ENCODE data around the gene ATP1B3. TPM values are rescaled to one million over a fixed set of nuclear protein-coding genes. Genes with fewer than 3 reads are reported as not detected.

The ATP1B3 gene
- total and polyA plus RNA-seq, 9 of the 15 experiments (the other 6 are each of a cell fraction or from before 2014, with no cell fraction given), result 48.3 to 202 (median 123) TPM

- no peak for TF ChIP-seq ETV6 (IDR thresholded peaks at IDR 0.05; ENCODE audit: borderline replicate concordance in 1 of 2, low read depth in 2 of 2, low read length in 1 of 2)
- no peak for TF ChIP-seq ETV6 (CRISPR knock-in tag; IDR thresholded peaks at IDR 0.05; ENCODE audit: borderline replicate concordance)
- TF ChIP-seq GATAD2B (IDR thresholded peaks at IDR 0.05; ENCODE audit: borderline replicate concordance), result 0 out of 2 replicates have a peak, but pooled peaks have one; percentile 17
- peak; percentile 72; the same call in 1 of the 2 replicates for TF ChIP-seq KDM2B (CRISPR knock-in tag; IDR thresholded peaks at IDR 0.05)
- peak; percentile 36 to 76 for TF ChIP-seq E2F6 (IDR thresholded peaks at IDR 0.05; ENCODE audit: borderline replicate concordance in 1 of 2, extremely low read depth in 1 of 2, insufficient read depth in 1 of 2, insufficient read length in 1 of 2, low read depth in 1 of 2, low read length in 1 of 2, poor library complexity in 1 of 2, severe bottlenecking in 1 of 2)
- TF ChIP-seq, protein P1, sequence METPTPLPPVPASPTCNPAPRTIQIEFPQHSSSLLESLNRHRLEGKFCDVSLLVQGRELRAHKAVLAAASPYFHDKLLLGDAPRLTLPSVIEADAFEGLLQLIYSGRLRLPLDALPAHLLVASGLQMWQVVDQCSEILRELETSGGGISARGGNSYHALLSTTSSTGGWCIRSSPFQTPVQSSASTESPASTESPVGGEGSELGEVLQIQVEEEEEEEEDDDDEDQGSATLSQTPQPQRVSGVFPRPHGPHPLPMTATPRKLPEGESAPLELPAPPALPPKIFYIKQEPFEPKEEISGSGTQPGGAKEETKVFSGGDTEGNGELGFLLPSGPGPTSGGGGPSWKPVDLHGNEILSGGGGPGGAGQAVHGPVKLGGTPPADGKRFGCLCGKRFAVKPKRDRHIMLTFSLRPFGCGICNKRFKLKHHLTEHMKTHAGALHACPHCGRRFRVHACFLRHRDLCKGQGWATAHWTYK (CRISPR knock-in tag; IDR thresholded peaks at IDR 0.05), result no peak
- TF ChIP-seq MCM7 (IDR thresholded peaks at IDR 0.05), result no peak
- peak in 1 of 2 experiments; percentile 3; a peak in 1 of 4 replicates for TF ChIP-seq MAZ (CRISPR knock-in tag; conservative IDR thresholded peaks at IDR 0.05 in 1 of 2, IDR thresholded peaks at IDR 0.05 in 1 of 2)
- no peak for TF ChIP-seq SMAD2 (IDR thresholded peaks at IDR 0.05; ENCODE audit: low read depth, low read length)
- TF ChIP-seq NR1H2 (CRISPR knock-in tag; IDR thresholded peaks at IDR 0.05), result no peak
- no peak for TF ChIP-seq ADNP (tag; IDR thresholded peaks at IDR 0.05)
- TF ChIP-seq ILK (tag; IDR thresholded peaks at IDR 0.05; ENCODE audit: borderline replicate concordance, low read depth), result no peak
- TF ChIP-seq CEBPG (CRISPR knock-in tag; IDR thresholded peaks at IDR 0.05), result no peak
- TF ChIP-seq CEBPG (tag; conservative IDR thresholded peaks at IDR 0.05 in 1 of 2, IDR thresholded peaks at IDR 0.05 in 1 of 2), result no peak
- no peak for TF ChIP-seq NCOA2 (IDR thresholded peaks at IDR 0.05; ENCODE audit: partially characterized antibody in 2 of 2)
- no peak for TF ChIP-seq SMC3 (conservative IDR thresholded peaks at IDR 0.05; ENCODE audit: insufficient read depth, low read depth, low read length)
- no peak for TF ChIP-seq ZNF121 (CRISPR knock-in tag; conservative IDR thresholded peaks at IDR 0.05)
- TF ChIP-seq ETS1 (conservative IDR thresholded peaks at IDR 0.05; ENCODE audit: control insufficient read depth, low read depth, low read length), result peak; percentile 47; the same call in 1 of the 2 replicates
- TF ChIP-seq ZNF23 (CRISPR knock-in tag; IDR thresholded peaks at IDR 0.05), result no peak
- TF ChIP-seq ELF2 (CRISPR knock-in tag; IDR thresholded peaks at IDR 0.05), result no peak
- no peak for TF ChIP-seq ZNF175 (CRISPR knock-in tag; IDR thresholded peaks at IDR 0.05; ENCODE audit: low read depth)
- no peak for TF ChIP-seq PATZ1 (CRISPR knock-in tag; IDR thresholded peaks at IDR 0.05; ENCODE audit: borderline replicate concordance)
- TF ChIP-seq CHD2 (IDR thresholded peaks at IDR 0.05; ENCODE audit: low read depth, low read length), result no peak
Measured at GRCh38 chr3:141876381-141876890, at the start of gene ATP1B3 (continued).
